Panc1 (cell line): Measurements from ENCODE around the gene TIMM17A. TPM values are rescaled to one million over a fixed set of nuclear protein-coding genes. Genes with fewer than 3 reads are reported as not detected.
A peak's percentile ranks its signal among the peaks of the same experiment; 100 is the strongest.
"Not testable (repeated sequence)": the region's sequence is repeated elsewhere in the genome, so short reads cannot be mapped to it uniquely, and the experiment has no call there.

ENCODE experiments used
- ATAC-seq: fragments of 200-7000 bp; cut with Tn5 transposase; 2 replicates; pipeline ENCODE4 v1.9.1; 2020; ENCODE audit warnings: mild to moderate bottlenecking, moderate library complexity
- BruUV-seq: library from RNA; stranded (reverse); fragments of 400-500 nt; replicated peaks from 2 replicates; lab custom pipeline; 2021; lab: Mats Ljungman, UMichigan
- CTCF ChIA-PET: fragments of 300-600 bp; sonication (Branson Sonifier 250); formaldehyde crosslinking; loops from one replicate; lab custom pipeline; 2022; ENCODE audit warnings: antibody characterized with exemption; lab: Charles Lee
- POLR2A ChIA-PET: fragments of 300-600 bp; sonication (Branson Sonifier 250); formaldehyde crosslinking; loops from one replicate; lab custom pipeline; 2022; ENCODE audit warnings: antibody characterized with exemption; lab: Charles Lee
- DNase-seq: peaks from one replicate; pipeline ENCODE4 v3.0.0-alpha.2; 2010; ENCODE audit warnings: low read depth, low spot score
- H3K27ac ChIP-seq: 2 replicates; pipeline ENCODE4 v1.5.1; 2011; ENCODE audit warnings: mild to moderate bottlenecking, low read length, inconsistent platforms
- H3K27me3 ChIP-seq: fragments of 200-500 bp; sonication (Bioruptor generic); 2 replicates; pipeline ENCODE4 v1.6.0; 2014; ENCODE audit warnings: low read length, inconsistent platforms; ENCODE audit not compliant: control insufficient read depth, insufficient read depth
- H3K36me3 ChIP-seq: fragments of 200-500 bp; sonication (Bioruptor generic); 2 replicates; pipeline ENCODE4 v1.5.1; 2014; ENCODE audit warnings: inconsistent platforms, mild to moderate bottlenecking, low read length, moderate library complexity; ENCODE audit not compliant: control insufficient read depth, insufficient read depth
- H3K4me1 ChIP-seq: 2 replicates; pipeline ENCODE4 v1.5.1; 2011; ENCODE audit warnings: inconsistent platforms, mild to moderate bottlenecking, low read length, moderate library complexity; ENCODE audit not compliant: control insufficient read depth, insufficient read depth
- H3K4me3 ChIP-seq, 2 experiments: 2 replicates each; pipeline ENCODE4 v1.5.1; 2011 to 2012; ENCODE audit warnings: low read depth in 2 of 2, low read length in 2 of 2, mild to moderate bottlenecking in 2 of 2, inconsistent platforms in 1 of 2, moderate library complexity in 1 of 2
- H3K9me3 ChIP-seq: fragments of 200-500 bp; sonication (Bioruptor generic); 2 replicates; pipeline ENCODE4 v1.5.1; 2014; ENCODE audit warnings: low read depth, mild to moderate bottlenecking, inconsistent platforms, low read length, moderate library complexity; ENCODE audit not compliant: control insufficient read depth, insufficient read depth
- POLR2AphosphoS5 ChIP-seq: IDR thresholded peaks from 2 replicates; pipeline ENCODE4 v1.6.1; 2012; ENCODE audit warnings: mild to moderate bottlenecking, low read depth, low read length, moderate library complexity
- SIN3A ChIP-seq: IDR thresholded peaks from 2 replicates; pipeline ENCODE4 v1.6.1; 2012; ENCODE audit warnings: low read depth, mild to moderate bottlenecking, low read length, moderate library complexity, borderline replicate concordance; ENCODE audit not compliant: insufficient read depth
- in situ Hi-C: cut with HindIII; loops from 2 replicates; pipeline ENCODE4 v1.10.0; 2016; ENCODE audit warnings: low sequenced_read_pairs, low pct_unique_long_range_greater_than_20kb
- intact Hi-C: fragments of 100-400 bp; cut with micrococcal nuclease; formaldehyde crosslinking; loops from one replicate; pipeline ENCODE4 v1.10.0; 2022; ENCODE audit not compliant: unreplicated experiment
- microRNA-seq: library from miRNA; unstranded; fragments of <30 nt; microRNA quantifications from one replicate; pipeline ENCODE4 v1.1.0, GENCODE V29; 2020; ENCODE audit not compliant: unreplicated experiment
- total RNA-seq: library from RNA; stranded (reverse); gene quantifications from one replicate; pipeline ENCODE4 v1.2.1, GENCODE V29; 2021; ENCODE audit not compliant: unreplicated experiment
- TF ChIP-seq, protein P1 (sequence below): fragments of 450-650 bp; IDR thresholded peaks from 2 replicates; pipeline ENCODE4 v1.5.1; 2017; ENCODE audit warnings: mild to moderate bottlenecking

Gene TIMM17A
- total RNA-seq, 1 experiment from 2014 or later: 118 TPM

DNA sequence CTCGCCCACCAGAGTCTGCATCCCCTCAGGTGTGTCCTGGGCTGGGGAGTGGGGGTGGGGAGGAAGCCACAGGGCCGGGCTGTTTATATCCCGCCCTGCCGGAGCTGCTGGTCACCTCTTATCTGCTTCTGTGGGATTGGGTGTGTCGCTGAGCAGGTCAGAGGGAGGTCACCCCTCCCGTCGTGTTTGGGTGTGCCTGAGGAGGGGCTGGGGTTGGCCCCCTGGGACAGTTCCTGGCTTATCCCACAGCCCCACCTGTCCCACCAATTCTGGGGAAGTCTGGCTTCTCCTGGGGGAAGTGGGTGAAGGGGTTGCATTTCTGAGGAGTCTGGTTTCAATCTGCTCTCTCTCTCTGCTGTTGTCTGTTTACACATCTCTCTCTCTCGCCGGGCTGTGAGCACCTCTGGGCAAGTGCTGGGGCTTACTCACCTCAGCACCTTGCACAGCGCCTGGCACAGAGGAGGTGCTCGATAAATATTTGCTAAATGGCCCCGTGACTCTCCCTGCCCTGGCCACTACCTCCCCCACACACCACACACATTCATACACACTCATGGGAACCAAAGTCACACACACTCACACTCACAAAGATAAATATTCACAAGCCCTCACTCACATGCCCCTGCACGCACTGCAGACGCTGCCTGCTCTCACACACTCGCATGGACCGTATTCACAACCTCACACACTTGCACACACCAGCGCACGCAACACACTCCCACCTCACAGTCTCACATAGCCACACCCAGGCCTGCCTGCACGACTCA lies 63.3 kb downstream of the TIMM17A start:
- in situ Hi-C loops: no loop called here
- Histone ChIP-seq H3K4me3 (peak overlapping the region; percentile 15 to 46), H3K27ac (peak overlapping the region; percentile 84)

DNA sequence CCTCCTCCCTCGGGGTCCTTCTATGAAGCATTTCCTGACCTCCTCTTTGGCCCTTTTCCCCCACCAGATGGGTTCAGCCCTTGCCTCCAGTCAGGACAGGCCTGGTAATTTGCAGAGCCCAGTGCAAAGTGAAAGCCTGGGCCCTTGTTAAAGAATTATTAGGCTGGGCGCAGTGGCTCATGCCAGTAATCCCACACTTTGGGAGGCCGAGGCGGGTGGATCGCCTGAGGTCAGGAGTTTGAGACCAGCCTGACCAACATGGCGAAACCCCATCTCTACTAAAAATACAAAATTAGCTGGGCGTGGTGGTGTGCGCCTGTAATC lies 63.9 kb downstream of the TIMM17A start:
- in situ Hi-C loops, POLR2A ChIA-PET, ATAC-seq, H3K27me3 ChIP-seq, H3K9me3 ChIP-seq, BruUV-seq, H3K36me3 ChIP-seq, DNase-seq, CTCF ChIA-PET, intact Hi-C loops: not testable (repeated sequence)
- peaks cover 77% of the 10 kb centered on the region for H3K4me1 ChIP-seq
- peak overlapping the region; percentile 84 for H3K27ac ChIP-seq
- peak overlapping the region in 1 of 2 experiments; percentile 46; a peak in 2 of 4 replicates for H3K4me3 ChIP-seq

More for the DNA sequence above, 63.3 kb downstream of the TIMM17A start:
- peak; percentile 65; the same call in 1 of the 2 replicates for TF ChIP-seq POLR2AphosphoS5
- TF ChIP-seq SIN3A: no peak
- TF ChIP-seq, protein P1, sequence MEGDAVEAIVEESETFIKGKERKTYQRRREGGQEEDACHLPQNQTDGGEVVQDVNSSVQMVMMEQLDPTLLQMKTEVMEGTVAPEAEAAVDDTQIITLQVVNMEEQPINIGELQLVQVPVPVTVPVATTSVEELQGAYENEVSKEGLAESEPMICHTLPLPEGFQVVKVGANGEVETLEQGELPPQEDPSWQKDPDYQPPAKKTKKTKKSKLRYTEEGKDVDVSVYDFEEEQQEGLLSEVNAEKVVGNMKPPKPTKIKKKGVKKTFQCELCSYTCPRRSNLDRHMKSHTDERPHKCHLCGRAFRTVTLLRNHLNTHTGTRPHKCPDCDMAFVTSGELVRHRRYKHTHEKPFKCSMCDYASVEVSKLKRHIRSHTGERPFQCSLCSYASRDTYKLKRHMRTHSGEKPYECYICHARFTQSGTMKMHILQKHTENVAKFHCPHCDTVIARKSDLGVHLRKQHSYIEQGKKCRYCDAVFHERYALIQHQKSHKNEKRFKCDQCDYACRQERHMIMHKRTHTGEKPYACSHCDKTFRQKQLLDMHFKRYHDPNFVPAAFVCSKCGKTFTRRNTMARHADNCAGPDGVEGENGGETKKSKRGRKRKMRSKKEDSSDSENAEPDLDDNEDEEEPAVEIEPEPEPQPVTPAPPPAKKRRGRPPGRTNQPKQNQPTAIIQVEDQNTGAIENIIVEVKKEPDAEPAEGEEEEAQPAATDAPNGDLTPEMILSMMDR: no peak
- ATAC-seq (peak; percentile 87), DNase-seq (peak; percentile 82)
- Histone ChIP-seq H3K36me3 (no peaks in the 10 kb centered on the region), H3K4me1 (peaks cover 77% of the 10 kb centered on the region), H3K9me3 (no peaks in the 10 kb centered on the region), H3K27me3 (no peaks in the 10 kb centered on the region)
- POLR2A ChIA-PET: no interaction called here
- CTCF ChIA-PET: no interaction called here
- intact Hi-C loops: no loop called here
- no TSS peak for BruUV-seq

Small RNAs within 50 kb of the gene (microRNA-seq; reads per million reads assigned to microRNA genes)
- not detected for gene MIR6740

Other genes with a start within 250 kb of the TIMM17A start
- 106 TPM for gene IPO9, start 126.3 kb upstream of the TIMM17A start, total RNA-seq
- 38.2 TPM for gene SHISA4, start 66.6 kb upstream of the TIMM17A start, total RNA-seq
- gene LMOD1, start 9.0 kb upstream of the TIMM17A start, total RNA-seq: 0.13 TPM
- 99.8 TPM for gene RNPEP, start 27.1 kb downstream of the TIMM17A start, total RNA-seq
- 126 TPM for gene ELF3, start 55.1 kb downstream of the TIMM17A start, total RNA-seq
- 0.44 TPM for gene GPR37L1, start 167.4 kb downstream of the TIMM17A start, total RNA-seq
- 62.6 TPM for gene ARL8A, start 189.2 kb downstream of the TIMM17A start, total RNA-seq
- gene PTPN7, start 205.1 kb downstream of the TIMM17A start, total RNA-seq: 0.33 TPM
- gene LGR6, start 238.3 kb downstream of the TIMM17A start, total RNA-seq: 0.08 TPM